ENCODE measurements around the gene SEMA3B. TPM values are rescaled to one million over a fixed set of nuclear protein-coding genes. Genes with fewer than 3 reads are reported as not detected.

SEMA3B gene
- total and polyA plus RNA-seq, 7 experiments from 2014 or later = 0.73 to 3.7 (median 1.4) TPM; not detected in 2

DNA sequence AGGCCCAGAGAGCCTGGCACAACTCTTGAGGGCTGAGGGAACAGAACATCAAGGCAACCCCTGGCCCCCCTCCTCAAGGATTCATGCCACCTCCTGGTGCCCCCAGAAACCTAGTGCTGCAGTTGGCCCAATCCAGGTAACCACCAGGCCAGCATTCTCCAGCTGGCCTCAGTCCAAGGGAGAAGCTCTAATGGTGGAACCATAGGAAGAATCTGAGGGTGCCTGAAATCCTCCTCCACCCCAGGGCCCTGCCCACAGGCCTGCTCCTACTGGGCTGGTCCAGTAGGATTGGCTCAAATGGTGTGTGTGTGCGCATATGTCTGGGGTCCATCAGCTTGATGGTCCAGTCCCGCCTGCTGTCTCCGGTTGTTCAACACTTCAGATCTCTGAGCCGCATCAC lies 45.9 kb downstream of the SEMA3B start:
- Histone ChIP-seq H3K4me1 (ENCODE audit: control insufficient read depth in 2 of 2, insufficient read depth in 2 of 2, low read length in 2 of 2) (peaks cover 8 to 15% of the 10 kb centered on the region in 2 donors), H3K27ac (ENCODE audit: low read depth, low read length) (no peak overlapping the region), H3K36me3 (ENCODE audit: control insufficient read depth in 2 of 3, insufficient read depth in 3 of 3, low read length in 3 of 3) (no peaks in the 10 kb centered on the region), H3K9me3 (ENCODE audit: control insufficient read depth in 2 of 3, low read length in 3 of 3) (no peaks in the 10 kb centered on the region), H3K4me3 (ENCODE audit: low read length) (no peak overlapping the region), H3K27me3 (ENCODE audit: control insufficient read depth in 2 of 2, insufficient read depth in 2 of 2, low read length in 2 of 2) (no peaks in the 10 kb centered on the region)
- ChIA-PET POLR2A (interaction anchor here (0.6 to 1.0 kb wide), 3 partner anchors 13 to 302 kb away, joined by 3 to 4 read pairs (median 4); partner anchors contain the start of gene TUSC2), CTCF (interaction anchor here (0.9 kb wide), 1 partner anchor 10 kb away, joined by 4 read pairs; no protein-coding TSS in a partner anchor)
- Mint-ChIP-seq H3K36me3 (peaks cover 0 to 7% (median 2%) of the 10 kb centered on the region in 5 donors), H3K9me3 (no peaks in the 10 kb centered on the region), H3K4me3 (no peak overlapping the region), H3K27ac (peak overlapping the region in 3 of 9 donors; percentile 6 to 19 (median 17)), H3K4me1 (peaks cover 11 to 28% (median 23%) of the 10 kb centered on the region in 7 donors), H3K27me3 (no peaks in the 10 kb centered on the region)
- intact Hi-C loops (cut with micrococcal nuclease) = no loop called here
- ATAC-seq (no peak), DNase-seq (no peak)

DNA sequence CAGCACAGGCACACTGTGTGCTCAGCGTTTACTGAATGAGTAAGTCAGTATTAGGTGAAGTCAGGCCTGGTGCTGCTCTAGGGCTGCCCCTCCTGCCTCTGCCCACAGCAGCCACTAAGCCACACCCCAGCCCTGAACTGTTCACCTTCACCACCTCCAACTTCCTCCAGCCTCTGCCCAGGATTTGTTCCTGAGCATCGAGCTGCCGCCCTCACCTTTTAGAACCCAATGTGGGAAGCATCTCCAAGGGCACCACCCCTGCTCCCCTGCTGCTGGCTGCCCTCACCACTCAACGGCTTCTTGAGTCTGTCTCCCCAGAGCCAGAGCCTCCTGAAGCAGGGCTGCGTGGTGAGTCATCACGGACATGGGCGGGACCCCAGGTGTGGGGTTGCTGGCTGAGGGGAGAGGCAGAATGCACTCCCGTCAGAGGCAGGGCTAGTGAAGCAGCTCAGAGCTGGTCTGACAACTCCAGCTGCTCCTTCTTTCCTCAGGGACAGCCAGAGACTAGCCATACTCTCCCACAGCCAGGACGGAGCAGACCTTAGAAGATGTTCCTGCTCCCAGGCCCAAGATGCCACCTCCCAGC lies 47.8 kb downstream of the SEMA3B start:
- Mint-ChIP-seq H3K36me3 (peaks cover 0 to 6% (median 0%) of the 10 kb centered on the region in 5 donors), H3K4me3 (peak overlapping the region in 3 of 10 donors; percentile 2 to 62 (median 28)), H3K27ac (peak overlapping the region in 4 of 9 donors; percentile 14 to 83 (median 62)), H3K27me3 (no peaks in the 10 kb centered on the region), H3K9me3 (no peaks in the 10 kb centered on the region), H3K4me1 (peaks cover 19 to 37% (median 32%) of the 10 kb centered on the region in 7 donors)
- DNase-seq (no peak), ATAC-seq (peak; percentile 45)
- Histone ChIP-seq H3K4me3 (ENCODE audit: low read length) (no peak overlapping the region), H3K4me1 (ENCODE audit: control insufficient read depth in 2 of 2, insufficient read depth in 2 of 2, low read length in 2 of 2) (peaks cover 9 to 23% of the 10 kb centered on the region in 2 donors), H3K9me3 (ENCODE audit: control insufficient read depth in 2 of 3, low read length in 3 of 3) (no peaks in the 10 kb centered on the region), H3K27ac (ENCODE audit: low read depth, low read length) (no peak overlapping the region), H3K27me3 (ENCODE audit: control insufficient read depth in 2 of 2, insufficient read depth in 2 of 2, low read length in 2 of 2) (no peaks in the 10 kb centered on the region), H3K36me3 (ENCODE audit: control insufficient read depth in 2 of 3, insufficient read depth in 3 of 3, low read length in 3 of 3) (no peaks in the 10 kb centered on the region)
- POLR2A ChIA-PET = interaction anchor here (0.9 kb wide), 1 partner anchor 16 kb away, joined by 3 read pairs; no protein-coding TSS in a partner anchor
- CTCF ChIA-PET = no interaction called here
- intact Hi-C loops (cut with micrococcal nuclease) = no loop called here

DNA sequence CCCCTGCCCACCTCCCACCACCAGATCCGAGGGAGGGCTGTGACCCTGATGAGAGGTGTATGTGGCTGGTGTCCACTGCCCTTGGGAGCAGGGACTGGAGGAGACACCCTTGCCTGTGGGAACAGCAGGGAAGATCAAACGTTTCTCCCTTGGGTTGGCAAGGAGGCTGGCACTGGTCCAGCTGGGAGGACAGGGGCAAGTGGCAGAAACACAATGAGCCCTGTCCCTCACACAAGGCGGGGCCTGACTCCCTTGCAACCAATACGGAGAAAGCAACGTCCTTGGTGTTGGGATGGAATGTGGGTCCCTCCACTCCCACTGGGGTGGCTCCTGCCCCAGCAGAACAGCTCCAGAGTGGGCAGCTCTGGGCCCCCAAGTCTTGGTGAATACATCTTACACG lies 48.4 kb downstream of the SEMA3B start:
- Histone ChIP-seq H3K27ac (ENCODE audit: low read depth, low read length) (no peak overlapping the region), H3K27me3 (ENCODE audit: control insufficient read depth in 2 of 2, insufficient read depth in 2 of 2, low read length in 2 of 2) (no peaks in the 10 kb centered on the region), H3K9me3 (ENCODE audit: control insufficient read depth in 2 of 3, low read length in 3 of 3) (no peaks in the 10 kb centered on the region), H3K4me3 (ENCODE audit: low read length) (no peak overlapping the region), H3K4me1 (ENCODE audit: control insufficient read depth in 2 of 2, insufficient read depth in 2 of 2, low read length in 2 of 2) (peaks cover 14 to 28% of the 10 kb centered on the region in 2 donors), H3K36me3 (ENCODE audit: control insufficient read depth in 2 of 3, insufficient read depth in 3 of 3, low read length in 3 of 3) (no peaks in the 10 kb centered on the region)
- Mint-ChIP-seq H3K27ac (peak overlapping the region in 1 of 9 donors; percentile 81), H3K4me3 (no peak overlapping the region), H3K27me3 (no peaks in the 10 kb centered on the region), H3K9me3 (no peaks in the 10 kb centered on the region), H3K4me1 (peaks cover 19 to 37% (median 32%) of the 10 kb centered on the region in 7 donors), H3K36me3 (peaks cover 0 to 6% (median 0%) of the 10 kb centered on the region in 5 donors)
- DNase-seq = no peak
- ChIA-PET POLR2A (interaction anchor here (0.9 kb wide), 2 partner anchors 15 to 18 kb away, joined by 3 read pairs; partner anchors contain the start of genes HYAL3 and NAA80), CTCF (no interaction called here)
- intact Hi-C loops (cut with micrococcal nuclease) = no loop called here
- no peak for ATAC-seq

GRCh38 chr3:50318163-50318562 lies 49.2 kb downstream of the SEMA3B start:
- H3K27ac Mint-ChIP-seq = no peak overlapping the region
- Histone ChIP-seq H3K27me3 (ENCODE audit: control insufficient read depth in 2 of 2, insufficient read depth in 2 of 2, low read length in 2 of 2) (no peaks in the 10 kb centered on the region), H3K4me3 (ENCODE audit: low read length) (no peak overlapping the region), H3K36me3 (ENCODE audit: control insufficient read depth in 2 of 3, insufficient read depth in 3 of 3, low read length in 3 of 3) (no peaks in the 10 kb centered on the region), H3K4me1 (ENCODE audit: control insufficient read depth in 2 of 2, insufficient read depth in 2 of 2, low read length in 2 of 2) (peaks cover 14 to 28% of the 10 kb centered on the region in 2 donors), H3K27ac (ENCODE audit: low read depth, low read length) (no peak overlapping the region), H3K9me3 (ENCODE audit: control insufficient read depth in 2 of 3, low read length in 3 of 3) (no peaks in the 10 kb centered on the region)
- peak overlapping the region in 1 of 10 donors; percentile 21 for H3K4me3 Mint-ChIP-seq
- intact Hi-C loops (cut with micrococcal nuclease) = no loop called here
- ChIA-PET POLR2A (interaction anchor here (0.8 to 34.0 kb wide), 4 partner anchors 14 to 38 kb away, joined by 3 to 656 read pairs (median 4); partner anchors contain the start of genes CYB561D2, HYAL3, NAA80 and NPRL2), CTCF (interaction anchor here (1.3 kb wide), 1 partner anchor 90 kb away, joined by 3 read pairs; no protein-coding TSS in a partner anchor)
- H3K36me3 Mint-ChIP-seq = peaks cover 0 to 6% (median 0%) of the 10 kb centered on the region in 5 donors
- DNase-seq (no peak), ATAC-seq (no peak)
- no peaks in the 10 kb centered on the region for H3K9me3 Mint-ChIP-seq
- H3K27me3 Mint-ChIP-seq = no peaks in the 10 kb centered on the region
- peaks cover 19 to 40% (median 32%) of the 10 kb centered on the region in 7 donors for H3K4me1 Mint-ChIP-seq

GRCh38 chr3:50318615-50319014 lies 49.7 kb downstream of the SEMA3B start:
- H3K9me3 ChIP-seq (ENCODE audit: control insufficient read depth in 2 of 3, low read length in 3 of 3) = no peaks in the 10 kb centered on the region
- Mint-ChIP-seq H3K36me3 (peaks cover 0 to 6% (median 0%) of the 10 kb centered on the region in 5 donors), H3K9me3 (no peaks in the 10 kb centered on the region), H3K4me3 (peak overlapping the region in 3 of 10 donors; percentile 21 to 44 (median 25)), H3K4me1 (peaks cover 19 to 42% (median 33%) of the 10 kb centered on the region in 7 donors), H3K27ac (no peak overlapping the region), H3K27me3 (no peaks in the 10 kb centered on the region)
- H3K27ac ChIP-seq (ENCODE audit: low read depth, low read length) = no peak overlapping the region
- ATAC-seq (no peak), DNase-seq (no peak)
- H3K4me1 ChIP-seq (ENCODE audit: control insufficient read depth in 2 of 2, insufficient read depth in 2 of 2, low read length in 2 of 2) = peaks cover 14 to 28% of the 10 kb centered on the region in 2 donors
- H3K27me3 ChIP-seq (ENCODE audit: control insufficient read depth in 2 of 2, insufficient read depth in 2 of 2, low read length in 2 of 2) = no peaks in the 10 kb centered on the region
- CTCF ChIA-PET = interaction anchor here (0.8 to 1.3 kb wide), 3 partner anchors 18 to 260 kb away, joined by 3 to 4 read pairs (median 3); no protein-coding TSS in a partner anchor
- intact Hi-C loops (cut with micrococcal nuclease) = no loop called here
- no peak overlapping the region for H3K4me3 ChIP-seq (ENCODE audit: low read length)
- POLR2A ChIA-PET = interaction anchor here (0.8 to 34.0 kb wide), 4 partner anchors 18 to 38 kb away, joined by 3 to 656 read pairs (median 4); partner anchors contain the start of genes CYB561D2, HYAL3, NAA80 and NPRL2
- H3K36me3 ChIP-seq (ENCODE audit: control insufficient read depth in 2 of 3, insufficient read depth in 3 of 3, low read length in 3 of 3) = no peaks in the 10 kb centered on the region

- Mint-ChIP-seq H3K27ac (peak overlapping the region in 2 of 9 donors; percentile 30 to 36), H3K36me3 (peaks cover 0 to 6% (median 0%) of the 10 kb centered on the region in 5 donors), H3K9me3 (no peaks in the 10 kb centered on the region), H3K4me3 (peak overlapping the region; percentile 35 to 95 (median 88)), H3K4me1 (peaks cover 20 to 42% (median 31%) of the 10 kb centered on the region in 7 donors), H3K27me3 (no peaks in the 10 kb centered on the region)
- no peak overlapping the region for H3K4me3 ChIP-seq (ENCODE audit: low read length)
- H3K27me3 ChIP-seq (ENCODE audit: control insufficient read depth in 2 of 2, insufficient read depth in 2 of 2, low read length in 2 of 2) = no peaks in the 10 kb centered on the region
- peaks cover 14 to 28% of the 10 kb centered on the region in 2 donors for H3K4me1 ChIP-seq (ENCODE audit: control insufficient read depth in 2 of 2, insufficient read depth in 2 of 2, low read length in 2 of 2)
- POLR2A ChIA-PET = interaction anchor here (0.9 to 34.0 kb wide), 4 partner anchors 19 to 37 kb away, joined by 3 to 656 read pairs (median 8); partner anchors contain the start of genes CYB561D2, HYAL3, IFRD2 and NAA80
- no peak for ATAC-seq
- H3K36me3 ChIP-seq (ENCODE audit: control insufficient read depth in 2 of 3, insufficient read depth in 3 of 3, low read length in 3 of 3) = no peaks in the 10 kb centered on the region
- intact Hi-C loops (cut with micrococcal nuclease) = no loop called here
- H3K27ac ChIP-seq (ENCODE audit: low read depth, low read length) = no peak overlapping the region
- CTCF ChIA-PET = interaction anchor here (0.6 to 1.3 kb wide), 5 partner anchors 18 to 1028 kb away, joined by 3 to 5 read pairs (median 3); partner anchors contain the start of genes HYAL3 and NAA80
- H3K9me3 ChIP-seq (ENCODE audit: control insufficient read depth in 2 of 3, low read length in 3 of 3) = no peaks in the 10 kb centered on the region
- no peak for DNase-seq
Observed at GRCh38 chr3:50319181-50319893, 50.4 kb downstream of the SEMA3B start.
